Epithelial cell of esophagus (primary cell): ENCODE measurements around the gene MAL.

Experiments
- DNase-seq: peaks from one replicate; pipeline ENCODE4 v3.0.0; 2010; ENCODE audit warnings: low read depth
- H3K4me3 ChIP-seq: 2 replicates; pipeline ENCODE4 v1.5.1; 2011; ENCODE audit warnings: mild to moderate bottlenecking, low read length, control low read depth
- CTCF ChIP-seq: IDR thresholded peaks from 2 replicates; pipeline ENCODE4 v1.5.1; 2011; ENCODE audit warnings: low read depth, mild to moderate bottlenecking, low read length, control low read depth, inconsistent platforms; ENCODE audit not compliant: insufficient read depth; ENCODE audit errors: missing control alignments

MAL gene

GRCh38 chr2:95041824-95042442 lies 16.4 kb downstream of the MAL start:
- no peak for DNase-seq
- TF ChIP-seq CTCF = no peak
- no peak overlapping the region for H3K4me3 ChIP-seq

GRCh38 chr2:95042472-95043271 lies 17.2 kb downstream of the MAL start:
- H3K4me3 ChIP-seq = no peak overlapping the region
- DNase-seq = no peak
- TF ChIP-seq CTCF = no peak

- peak; percentile 21 for DNase-seq
- TF ChIP-seq CTCF = no peak
- no peak overlapping the region for H3K4me3 ChIP-seq
These were observed 18.0 kb downstream of the MAL start for GRCh38 chr2:95043300-95044093.

GRCh38 chr2:95044601-95045000 lies 19.1 kb downstream of the MAL start:
- TF ChIP-seq CTCF = no peak
- DNase-seq = no peak
- no peak overlapping the region for H3K4me3 ChIP-seq

GRCh38 chr2:95046371-95047112 lies 21.0 kb downstream of the MAL start:
- no peak overlapping the region for H3K4me3 ChIP-seq
- DNase-seq = no peak
- no peak for TF ChIP-seq CTCF

GRCh38 chr2:95047629-95048510 lies 22.4 kb downstream of the MAL start:
- no peak for TF ChIP-seq CTCF
- no peak overlapping the region for H3K4me3 ChIP-seq
- DNase-seq = no peak
